Ascending aorta (tissue), 2 donors: ENCODE results near the gene DNAH8. TPM values are rescaled to one million over a fixed set of nuclear protein-coding genes. Genes with fewer than 3 reads are reported as not detected.

ENCODE experiments used
- DNase-seq, 2 donors: peaks; one replicate each; pipeline ENCODE4 v3.0.0-alpha.2; 2019; ENCODE audit warnings: low spot score in 2 of 2
- H3K27ac ChIP-seq, 2 donors: fragments of 200-600 bp; sonication (generic); one replicate each; pipeline ENCODE4 v1.5.1; 2016 to 2017; ENCODE audit warnings: mild to moderate bottlenecking in 1 of 2
- H3K27me3 ChIP-seq: fragments of 200-600 bp; sonication (generic); one replicate; pipeline ENCODE4 v1.5.1; 2017
- H3K36me3 ChIP-seq, 2 donors: fragments of 200-600 bp; sonication (generic); one replicate each; pipeline ENCODE4 v1.5.1; 2016
- H3K4me1 ChIP-seq, 2 donors: fragments of 200-600 bp; sonication (generic); one replicate each; pipeline ENCODE4 v1.5.1; 2016 to 2017; ENCODE audit warnings: mild to moderate bottlenecking in 1 of 2
- H3K4me3 ChIP-seq, 2 donors: fragments of 200-600 bp; sonication (generic); one replicate each; pipeline ENCODE4 v1.5.1; 2016 to 2017; ENCODE audit warnings: mild to moderate bottlenecking in 1 of 2
- H3K9me3 ChIP-seq, 2 donors: fragments of 200-600 bp; sonication (generic); one replicate each; pipeline ENCODE4 v1.5.1; 2016
- CTCF ChIP-seq, 3 experiments: fragments of 200-600 bp in 2 of 3; fragments of 450-650 bp in 1 of 3; sonication (generic) in 2 of 3; IDR thresholded peaks; one replicate each; pipeline ENCODE4 v1.5.1; 2016 to 2019; ENCODE audit warnings: antibody characterized with exemption in 3 of 3, mild to moderate bottlenecking in 1 of 3, moderate library complexity in 1 of 3
- intact Hi-C: fragments of 100-400 bp; cut with DNase I; formaldehyde crosslinking; loops from one replicate; pipeline ENCODE4 v1.15.1; 2023
- total RNA-seq: library from RNA; depleted of rRNA; stranded (reverse); fragments of >200 nt; gene quantifications from one replicate; pipeline ENCODE4 v1.1.0, GENCODE V29; 2016

The DNAH8 gene
- total RNA-seq, 1 donor from 2014 or later: not detected

- Histone ChIP-seq H3K9me3 (no peaks in the 10 kb centered on the region), H3K4me3 (no peak overlapping the region), H3K27me3 (no peaks in the 10 kb centered on the region), H3K36me3 (no peaks in the 10 kb centered on the region), H3K27ac (no peak overlapping the region), H3K4me1 (no peaks in the 10 kb centered on the region)
- intact Hi-C loops: no loop called here
- no peak for DNase-seq
- no peak for TF ChIP-seq CTCF (IDR thresholded peaks at IDR 0.05)
Measured at GRCh38 chr6:38942965-38943364, 227.9 kb downstream of the DNAH8 start.

- Histone ChIP-seq H3K4me3 (no peak overlapping the region), H3K27me3 (no peaks in the 10 kb centered on the region), H3K36me3 (no peaks in the 10 kb centered on the region), H3K9me3 (no peaks in the 10 kb centered on the region), H3K4me1 (no peaks in the 10 kb centered on the region), H3K27ac (no peak overlapping the region)
- no peak for DNase-seq
- no peak for TF ChIP-seq CTCF (IDR thresholded peaks at IDR 0.05)
- intact Hi-C loops: no loop called here
Measured at GRCh38 chr6:38943964-38944363, 228.9 kb downstream of the DNAH8 start.

GRCh38 chr6:38944655-38945279 is 229.7 kb downstream of the DNAH8 start:
- TF ChIP-seq CTCF (IDR thresholded peaks at IDR 0.05): no peak

GRCh38 chr6:38955861-38956260 is 240.8 kb downstream of the DNAH8 start:
- no peak overlapping the region for H3K4me3 ChIP-seq

More at GRCh38 chr6:38944655-38945279, 229.7 kb downstream of the DNAH8 start:
- intact Hi-C loops: no loop called here
- no peak for DNase-seq
- Histone ChIP-seq H3K4me3 (no peak overlapping the region), H3K27me3 (no peaks in the 10 kb centered on the region), H3K36me3 (no peaks in the 10 kb centered on the region), H3K9me3 (no peaks in the 10 kb centered on the region), H3K4me1 (no peaks in the 10 kb centered on the region), H3K27ac (no peak overlapping the region)

GRCh38 chr6:38957426-38957825 is 242.3 kb downstream of the DNAH8 start:
- TF ChIP-seq CTCF (IDR thresholded peaks at IDR 0.05): no peak
- DNase-seq: no peak
- no peak overlapping the region for H3K27ac ChIP-seq
- H3K4me3 ChIP-seq: no peak overlapping the region
- intact Hi-C loops: no loop called here
- H3K36me3 ChIP-seq: no peaks in the 10 kb centered on the region
- no peaks in the 10 kb centered on the region for H3K27me3 ChIP-seq
- no peaks in the 10 kb centered on the region for H3K4me1 ChIP-seq
- H3K9me3 ChIP-seq: no peaks in the 10 kb centered on the region

More at GRCh38 chr6:38955861-38956260, 240.8 kb downstream of the DNAH8 start:
- Histone ChIP-seq H3K9me3 (no peaks in the 10 kb centered on the region), H3K27me3 (no peaks in the 10 kb centered on the region), H3K27ac (no peak overlapping the region), H3K36me3 (no peaks in the 10 kb centered on the region), H3K4me1 (no peaks in the 10 kb centered on the region)
- no peak for TF ChIP-seq CTCF (IDR thresholded peaks at IDR 0.05)
- intact Hi-C loops: no loop called here
- no peak for DNase-seq

- DNase-seq: no peak
- Histone ChIP-seq H3K9me3 (no peaks in the 10 kb centered on the region), H3K36me3 (no peaks in the 10 kb centered on the region), H3K27ac (no peak overlapping the region), H3K4me1 (no peaks in the 10 kb centered on the region), H3K4me3 (no peak overlapping the region), H3K27me3 (no peaks in the 10 kb centered on the region)
- TF ChIP-seq CTCF (IDR thresholded peaks at IDR 0.05): no peak
- intact Hi-C loops: no loop called here
Measured at GRCh38 chr6:38959138-38959537, 244.0 kb downstream of the DNAH8 start.
